ENCODE results near the gene SORCS1. TPM values are rescaled to one million over a fixed set of nuclear protein-coding genes. Genes with fewer than 3 reads are reported as not detected.

SORCS1 gene
- total RNA-seq, 6 experiments from 2014 or later, result 0.09 to 0.14 (median 0.10) TPM; not detected in 3

- Mint-ChIP-seq H3K27ac (no peak overlapping the region), H3K27me3 (ENCODE audit: insufficient read depth) (no peaks in the 10 kb centered on the region; the same call in 1 of the 2 replicates), H3K36me3 (ENCODE audit: low read depth) (no peaks in the 10 kb centered on the region), H3K4me1 (ENCODE audit: low read depth) (peaks cover 10% of the 10 kb centered on the region), H3K9me3 (no peaks in the 10 kb centered on the region), H3K4me3 (no peak overlapping the region)
- no peak for DNase-seq
- TF ChIP-seq, protein P1, sequence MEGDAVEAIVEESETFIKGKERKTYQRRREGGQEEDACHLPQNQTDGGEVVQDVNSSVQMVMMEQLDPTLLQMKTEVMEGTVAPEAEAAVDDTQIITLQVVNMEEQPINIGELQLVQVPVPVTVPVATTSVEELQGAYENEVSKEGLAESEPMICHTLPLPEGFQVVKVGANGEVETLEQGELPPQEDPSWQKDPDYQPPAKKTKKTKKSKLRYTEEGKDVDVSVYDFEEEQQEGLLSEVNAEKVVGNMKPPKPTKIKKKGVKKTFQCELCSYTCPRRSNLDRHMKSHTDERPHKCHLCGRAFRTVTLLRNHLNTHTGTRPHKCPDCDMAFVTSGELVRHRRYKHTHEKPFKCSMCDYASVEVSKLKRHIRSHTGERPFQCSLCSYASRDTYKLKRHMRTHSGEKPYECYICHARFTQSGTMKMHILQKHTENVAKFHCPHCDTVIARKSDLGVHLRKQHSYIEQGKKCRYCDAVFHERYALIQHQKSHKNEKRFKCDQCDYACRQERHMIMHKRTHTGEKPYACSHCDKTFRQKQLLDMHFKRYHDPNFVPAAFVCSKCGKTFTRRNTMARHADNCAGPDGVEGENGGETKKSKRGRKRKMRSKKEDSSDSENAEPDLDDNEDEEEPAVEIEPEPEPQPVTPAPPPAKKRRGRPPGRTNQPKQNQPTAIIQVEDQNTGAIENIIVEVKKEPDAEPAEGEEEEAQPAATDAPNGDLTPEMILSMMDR (IDR thresholded peaks at IDR 0.05), result no peak
Observed at GRCh38 chr10:106535304-106535953, 629.1 kb downstream of the SORCS1 start.

DNA sequence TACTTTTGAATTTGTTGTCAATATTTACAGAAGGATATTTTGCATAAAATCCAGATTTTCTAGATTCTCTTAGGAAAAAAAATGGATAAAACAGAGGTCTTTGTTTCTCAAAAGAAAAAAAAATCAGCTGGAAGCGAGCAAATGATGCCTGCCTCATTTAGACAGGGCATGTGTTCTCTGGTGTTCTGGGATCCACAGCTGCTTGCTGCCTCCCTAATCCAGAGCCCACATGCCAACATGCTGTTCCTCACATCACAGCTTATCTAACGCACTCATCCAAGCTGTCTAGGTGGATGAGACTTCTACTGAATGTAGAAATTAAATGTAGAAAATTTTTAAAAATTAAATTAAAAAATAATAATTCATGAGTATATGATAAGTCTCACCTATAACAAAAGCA lies 630.1 kb downstream of the SORCS1 start:
- Mint-ChIP-seq H3K36me3 (ENCODE audit: low read depth) (no peaks in the 10 kb centered on the region), H3K9me3 (no peaks in the 10 kb centered on the region), H3K27me3 (ENCODE audit: insufficient read depth) (no peaks in the 10 kb centered on the region; the same call in 1 of the 2 replicates), H3K4me1 (ENCODE audit: low read depth) (peaks cover under 1% of the 10 kb centered on the region; the same call in 1 of the 2 replicates), H3K27ac (no peak overlapping the region), H3K4me3 (no peak overlapping the region)
- TF ChIP-seq, protein P1 (IDR thresholded peaks at IDR 0.05), result no peak
- no peak for DNase-seq

GRCh38 chr10:106528702-106529101 lies 635.8 kb downstream of the SORCS1 start:
- no peaks in the 10 kb centered on the region for H3K9me3 Mint-ChIP-seq
- TF ChIP-seq, protein P1 (IDR thresholded peaks at IDR 0.05), result no peak

GRCh38 chr10:106525835-106526234 lies 638.7 kb downstream of the SORCS1 start:
- no peak overlapping the region for H3K27ac Mint-ChIP-seq
- H3K9me3 Mint-ChIP-seq, result no peaks in the 10 kb centered on the region
- H3K4me3 Mint-ChIP-seq, result no peak overlapping the region
- peaks cover 3% of the 10 kb centered on the region; the same call in 1 of the 2 replicates for H3K4me1 Mint-ChIP-seq (ENCODE audit: low read depth)
- H3K36me3 Mint-ChIP-seq (ENCODE audit: low read depth), result no peaks in the 10 kb centered on the region
- no peak for DNase-seq
- no peaks in the 10 kb centered on the region for H3K27me3 Mint-ChIP-seq (ENCODE audit: insufficient read depth)
- TF ChIP-seq, protein P1 (IDR thresholded peaks at IDR 0.05), result no peak

More at GRCh38 chr10:106528702-106529101, 635.8 kb downstream of the SORCS1 start:
- Mint-ChIP-seq H3K36me3 (ENCODE audit: low read depth) (no peaks in the 10 kb centered on the region), H3K27me3 (ENCODE audit: insufficient read depth) (no peaks in the 10 kb centered on the region), H3K4me3 (no peak overlapping the region), H3K4me1 (ENCODE audit: low read depth) (no peaks in the 10 kb centered on the region), H3K27ac (no peak overlapping the region)
- DNase-seq, result no peak
